ENCODE data around the gene HDGFL3.
"Not testable (repeated sequence)": the region's sequence is repeated elsewhere in the genome, so short reads cannot be mapped to it uniquely, and the experiment has no call there.

Gene HDGFL3

DNA sequence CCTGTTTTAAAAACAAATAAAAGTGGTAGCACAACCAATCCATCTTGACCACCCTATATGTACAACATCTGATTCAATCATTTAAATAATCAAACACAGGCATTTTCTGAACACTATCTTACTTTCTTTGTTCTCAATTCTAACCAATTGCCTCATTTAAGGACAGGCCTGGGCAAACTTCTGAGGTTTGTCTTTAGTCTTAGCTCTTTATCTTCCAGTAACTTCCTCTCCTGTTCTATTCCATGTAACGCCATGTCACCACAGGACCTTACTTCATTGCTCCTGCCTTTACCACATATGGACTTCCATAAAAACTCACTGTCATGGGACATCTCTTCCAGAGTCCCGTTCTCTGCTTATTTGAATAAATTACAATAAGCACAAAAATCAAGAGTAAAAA lies 14.9 kb downstream of the HDGFL3 start:
- no peak for DNase-seq

DNA sequence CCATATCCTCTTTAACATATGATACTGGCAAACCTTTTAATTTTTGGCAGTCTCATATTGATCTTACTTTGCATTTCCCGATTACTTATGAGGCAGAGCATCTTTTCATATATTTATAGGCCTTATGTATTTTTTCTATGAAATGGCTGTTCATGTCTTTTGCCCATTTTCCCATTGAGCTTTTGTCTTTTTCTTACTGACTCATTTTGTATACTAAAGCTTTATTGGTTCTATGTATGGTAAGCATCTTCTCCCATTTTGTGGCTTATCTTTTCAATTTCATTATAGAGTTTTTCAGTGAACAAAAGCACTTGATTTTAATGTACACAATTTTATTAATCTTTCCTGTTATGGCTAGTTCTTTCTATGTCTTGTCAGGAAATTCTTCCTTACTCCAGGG lies 17.2 kb downstream of the HDGFL3 start:
- no peak for DNase-seq

DNA sequence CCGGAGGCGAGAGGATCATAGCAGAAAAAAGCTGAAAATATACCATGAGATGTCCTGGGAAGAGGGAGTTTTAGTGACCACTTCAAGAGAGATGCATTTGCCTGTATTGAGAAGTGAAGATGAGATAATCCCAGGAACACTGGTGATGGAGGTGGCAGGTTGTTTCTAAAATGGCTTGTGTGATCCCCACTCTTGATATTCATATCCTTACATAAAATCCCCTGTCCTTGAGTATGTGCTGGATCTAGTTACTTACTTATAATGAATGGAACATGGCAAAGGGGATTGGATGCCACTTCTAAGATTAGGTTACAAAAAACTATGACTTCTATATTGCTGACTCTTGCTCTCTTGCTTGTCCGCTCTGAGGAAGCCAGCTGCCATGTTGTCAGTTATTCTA lies 22.1 kb downstream of the HDGFL3 start:
- no peak for DNase-seq

DNA sequence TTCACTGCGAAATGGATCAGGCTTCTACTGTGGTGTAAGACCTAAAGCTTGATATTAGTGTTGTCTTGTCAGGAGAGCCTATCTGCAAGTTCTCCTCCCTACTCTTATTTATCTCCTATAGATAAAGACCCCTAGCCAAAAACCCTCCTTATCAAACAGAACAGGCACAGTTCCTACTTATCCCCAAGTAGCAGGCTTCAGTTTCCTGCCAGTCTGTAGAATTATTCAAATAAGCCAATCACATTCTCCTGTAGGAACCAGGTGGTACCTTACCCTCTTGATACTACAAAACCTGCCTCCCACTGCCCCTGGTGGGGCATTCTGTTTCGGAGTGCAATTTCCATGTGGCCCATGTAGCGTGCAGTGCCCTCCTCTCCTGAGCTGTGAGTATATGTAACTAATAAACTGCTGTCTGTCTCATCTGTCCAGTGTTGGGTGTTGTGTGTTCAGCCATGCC lies 28.7 kb downstream of the HDGFL3 start:
- no peak for DNase-seq

DNA sequence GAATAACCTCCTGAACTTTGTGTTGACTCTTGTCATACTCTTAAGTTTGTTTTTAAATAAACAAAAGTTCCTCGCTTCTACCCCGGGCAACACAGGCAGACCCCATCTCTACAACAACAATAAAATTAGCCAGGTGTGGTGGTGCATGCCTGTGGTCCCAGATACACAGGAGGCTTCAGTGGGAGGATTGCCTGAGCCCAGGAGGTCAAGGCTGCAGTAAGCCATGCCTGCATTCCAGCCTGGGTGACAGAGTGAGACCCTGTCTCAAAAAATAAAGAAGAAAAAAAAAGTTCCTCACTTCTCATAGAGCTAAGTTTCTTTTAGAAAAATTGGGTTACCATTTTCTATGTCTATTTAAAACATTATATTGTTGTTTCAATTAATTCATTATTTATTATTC lies 29.2 kb downstream of the HDGFL3 start:
- no peak for DNase-seq

DNA sequence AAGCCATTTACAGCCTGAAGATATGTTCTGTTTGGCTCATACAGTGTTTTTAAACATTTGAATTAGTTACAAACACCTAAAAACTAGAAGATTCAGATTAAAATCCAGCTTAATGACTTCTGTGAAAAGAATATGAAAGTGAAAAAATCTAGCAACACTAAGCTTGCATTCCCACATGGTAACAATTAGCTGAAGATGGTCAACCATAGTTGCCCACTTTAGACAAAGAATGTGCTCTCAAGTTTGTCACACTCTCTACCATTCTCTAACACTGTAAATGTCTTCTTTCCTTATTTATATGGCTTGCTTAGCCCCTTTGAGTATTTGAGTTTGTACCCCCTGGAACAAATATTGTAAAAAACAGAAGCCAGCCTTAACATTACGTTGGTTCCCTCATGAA lies 32.7 kb downstream of the HDGFL3 start:
- DNase-seq: no peak

DNA sequence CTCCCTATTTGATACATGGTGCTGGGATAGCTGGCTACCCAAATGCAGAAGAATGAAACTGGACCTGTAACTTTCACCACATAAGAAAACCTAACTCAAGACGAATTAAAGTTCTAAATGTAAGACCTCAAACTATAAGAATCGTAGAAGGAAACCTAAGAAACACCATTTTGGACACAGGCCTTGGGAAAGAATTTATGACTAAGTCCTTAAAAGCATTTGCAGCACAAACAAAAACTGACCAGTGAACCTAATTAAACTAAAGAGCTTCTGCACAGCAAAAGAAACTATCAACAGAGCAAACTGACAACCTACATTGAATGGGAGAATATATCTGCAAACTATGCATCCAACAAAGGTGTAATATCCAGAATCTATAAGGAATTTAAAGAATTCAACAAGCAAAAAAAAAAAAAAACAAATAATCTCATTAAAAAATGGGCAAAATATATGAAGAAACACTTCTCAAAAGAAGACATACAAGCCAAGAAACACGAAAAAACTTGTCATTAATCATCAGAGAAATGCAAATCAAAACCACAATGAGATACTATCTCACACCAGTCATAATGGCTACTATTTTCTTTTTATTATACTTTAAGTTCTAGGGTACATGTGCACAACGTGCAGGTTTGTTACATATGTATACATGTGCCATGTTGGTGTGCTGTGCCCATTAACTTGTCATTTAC lies 37.0 kb downstream of the HDGFL3 start:
- no peak for DNase-seq

DNA sequence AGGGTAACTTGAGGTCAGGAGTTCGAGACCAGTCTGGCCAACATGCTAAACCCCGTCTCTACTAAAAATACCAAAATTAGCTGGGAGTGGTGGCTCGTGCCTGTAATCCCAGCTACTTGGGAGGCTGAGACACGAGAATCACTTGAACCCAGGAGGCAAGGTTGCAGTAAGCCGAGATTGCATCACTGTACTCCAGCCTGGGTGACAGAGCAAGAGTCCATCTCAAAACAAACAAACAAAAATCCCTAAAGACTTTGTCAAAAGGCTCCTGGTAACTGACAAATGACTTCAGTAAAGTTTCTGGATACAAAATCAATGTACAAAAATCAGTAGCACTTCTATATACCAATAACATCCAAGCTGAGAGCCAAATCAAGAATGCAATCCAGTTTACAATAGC lies 38.0 kb downstream of the HDGFL3 start:
- DNase-seq: not testable (repeated sequence)

DNA sequence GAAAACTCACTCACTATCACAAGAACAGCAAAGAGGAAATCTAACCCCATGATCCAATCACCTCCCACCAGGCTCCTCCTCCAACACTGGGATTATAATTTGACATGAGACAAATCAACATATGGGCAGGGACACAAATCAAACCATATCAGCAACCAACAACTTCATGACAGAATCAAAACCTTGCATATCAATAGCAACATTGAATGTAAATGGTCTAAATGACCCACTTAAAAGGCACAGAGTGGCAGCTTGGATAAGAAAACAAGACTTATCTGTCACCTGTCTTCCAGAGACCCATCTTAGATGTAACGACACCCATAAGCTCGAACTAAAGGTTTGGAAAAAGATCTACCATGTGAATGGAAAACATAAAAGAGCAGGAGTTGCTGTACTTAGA lies 40.8 kb downstream of the HDGFL3 start:
- DNase-seq: no peak

DNA sequence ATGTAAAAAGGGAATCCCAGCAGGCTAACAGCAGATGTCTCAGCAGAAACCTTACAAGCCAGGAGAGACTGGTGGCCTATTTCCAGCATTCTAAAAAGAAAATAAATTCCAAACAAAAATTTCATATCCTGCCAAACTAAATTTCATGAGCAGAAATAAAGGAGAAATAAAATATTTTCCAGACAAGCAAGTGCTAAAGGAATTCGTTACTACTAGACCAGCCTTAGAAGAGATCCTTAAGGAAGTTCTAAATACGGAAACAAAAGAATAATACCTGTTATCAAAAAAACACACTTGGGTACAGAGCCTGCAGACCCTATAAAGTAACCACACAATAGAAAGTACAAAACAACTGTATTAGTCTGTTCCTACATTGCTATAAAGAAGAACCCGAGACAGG lies 41.4 kb downstream of the HDGFL3 start:
- DNase-seq: no peak

DNA sequence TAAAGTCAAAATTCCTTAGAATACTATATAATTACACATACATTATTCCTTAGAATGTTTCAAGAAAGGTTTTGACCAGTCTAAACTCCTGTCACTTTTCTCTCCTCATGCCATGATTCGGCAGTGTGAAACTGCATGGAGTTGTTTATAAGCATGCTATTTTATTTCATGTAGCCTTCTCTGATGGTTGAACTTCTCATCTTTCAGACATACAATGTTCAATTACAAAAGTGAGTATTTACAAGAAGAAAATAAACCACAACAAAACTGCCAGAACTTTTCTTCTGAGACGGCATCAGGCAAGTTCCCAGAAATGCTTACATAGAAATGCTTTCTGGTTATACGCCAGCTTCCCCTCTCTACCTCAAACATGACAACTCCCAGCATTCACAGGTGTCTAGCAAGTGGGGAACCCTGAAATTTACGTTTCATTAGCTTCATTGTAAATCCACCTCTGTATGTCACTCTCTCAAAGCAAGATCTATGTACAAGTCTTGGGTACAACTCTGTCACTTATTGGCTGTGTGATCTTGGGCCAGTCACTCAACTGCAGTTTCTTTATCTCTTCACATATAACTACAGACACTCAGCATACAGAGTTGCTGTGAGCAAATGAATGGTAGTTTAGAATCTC lies 42.7 kb downstream of the HDGFL3 start:
- DNase-seq: no peak

DNA sequence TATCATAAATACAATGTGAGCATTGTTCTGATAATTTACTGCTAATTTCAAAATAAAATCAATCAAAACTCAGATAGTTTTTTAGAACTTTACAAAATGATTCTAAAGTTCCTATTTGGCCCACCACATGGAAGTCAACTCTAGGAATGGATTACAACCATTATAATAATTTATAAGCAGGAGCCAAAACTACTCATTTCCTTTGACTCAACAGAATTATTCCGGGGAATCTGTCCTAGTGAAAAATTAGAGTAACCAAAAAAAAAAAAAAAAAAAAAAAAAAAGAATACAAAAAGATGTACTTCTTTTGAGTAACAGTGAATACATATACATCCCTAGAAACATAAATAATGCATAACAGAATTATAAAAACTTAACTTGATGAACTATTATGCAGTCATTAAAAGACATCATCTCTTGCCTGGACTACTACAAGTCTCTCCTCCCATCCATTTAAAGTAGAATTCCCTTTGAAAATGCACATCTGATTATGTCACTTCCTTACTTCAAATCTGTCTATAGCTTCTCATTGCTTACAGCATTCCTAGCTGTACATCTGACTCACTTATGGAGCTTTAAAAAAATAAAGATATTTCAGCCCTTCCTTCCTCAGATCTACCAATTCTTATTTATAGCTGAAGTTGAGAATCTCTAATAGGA lies 43.4 kb downstream of the HDGFL3 start:
- DNase-seq: no peak

DNA sequence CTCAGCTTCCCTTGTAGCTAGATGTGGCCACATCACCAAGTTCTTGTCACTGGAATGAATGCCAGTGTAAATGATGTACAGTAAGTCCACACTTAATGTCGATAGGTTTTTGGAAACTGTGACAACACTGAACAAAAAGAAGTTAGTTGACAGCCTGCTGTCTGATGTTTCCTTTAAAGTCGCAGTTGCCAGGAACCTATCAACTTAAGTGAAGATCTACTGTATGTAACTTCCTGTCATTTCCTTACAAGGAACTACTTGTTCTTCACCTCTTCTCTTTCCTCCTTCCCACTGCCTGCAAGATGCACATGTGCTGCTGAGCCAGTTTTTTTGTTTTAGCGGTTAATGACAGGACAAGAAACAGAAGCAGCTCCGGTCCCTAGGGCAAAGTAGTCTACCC lies 44.6 kb downstream of the HDGFL3 start:
- DNase-seq: no peak

DNA sequence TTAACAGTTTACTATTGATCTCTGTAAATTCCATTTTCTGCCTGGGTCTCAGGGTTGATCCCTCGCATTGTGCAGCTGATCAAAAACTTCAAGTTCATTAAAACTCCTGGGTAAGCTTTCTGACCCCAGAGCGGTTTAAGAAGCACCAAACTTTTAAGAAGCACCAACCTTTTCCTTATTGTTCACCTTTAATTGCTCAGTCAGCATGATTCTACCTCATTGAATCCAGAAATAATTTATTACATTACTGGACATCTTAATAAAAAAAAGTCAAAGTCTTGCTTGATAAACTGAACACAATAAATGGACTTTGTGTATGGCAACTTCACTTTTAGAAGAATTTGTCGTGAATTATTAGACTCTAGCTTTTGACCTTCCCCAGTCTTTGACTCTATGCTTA lies 46.9 kb downstream of the HDGFL3 start:
- no peak for DNase-seq

DNA sequence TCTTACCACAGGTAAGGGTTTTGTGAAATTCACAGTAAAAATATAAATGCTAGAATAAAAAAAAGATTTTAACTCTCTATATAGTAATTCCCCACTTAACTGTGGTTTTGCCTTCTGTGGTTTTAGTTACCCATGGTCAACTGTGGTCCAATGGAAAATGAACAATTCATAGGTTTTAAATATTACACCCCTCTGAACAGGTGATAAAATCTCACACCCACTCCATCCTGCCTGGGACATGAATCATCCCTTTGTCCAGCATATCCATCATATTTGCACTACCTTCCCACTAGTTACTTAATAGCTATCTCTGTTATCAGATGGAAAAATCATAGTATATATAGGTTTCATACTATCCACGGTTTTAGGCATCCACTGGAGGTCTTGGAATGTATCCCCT lies 49.2 kb downstream of the HDGFL3 start:
- DNase-seq: no peak

DNA sequence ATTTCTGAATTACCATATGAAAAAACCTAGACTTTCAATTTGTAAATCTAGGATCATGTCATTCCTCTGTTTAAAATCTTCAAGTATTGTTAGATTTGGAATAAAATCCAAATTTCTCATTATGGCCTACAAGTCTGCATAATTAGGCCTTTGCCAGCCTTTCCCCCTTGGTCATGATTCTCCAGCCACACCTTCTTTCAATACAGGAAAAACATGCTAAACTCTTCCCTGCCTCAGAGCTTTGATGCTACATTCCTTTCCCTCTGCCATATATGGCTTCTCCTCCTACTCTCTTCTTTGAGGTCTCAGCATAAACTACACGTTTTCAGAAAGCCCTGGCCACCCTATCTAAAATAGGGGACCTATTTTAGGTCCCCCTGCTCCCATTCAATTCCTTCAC lies 51.7 kb downstream of the HDGFL3 start:
- DNase-seq: no peak

DNA sequence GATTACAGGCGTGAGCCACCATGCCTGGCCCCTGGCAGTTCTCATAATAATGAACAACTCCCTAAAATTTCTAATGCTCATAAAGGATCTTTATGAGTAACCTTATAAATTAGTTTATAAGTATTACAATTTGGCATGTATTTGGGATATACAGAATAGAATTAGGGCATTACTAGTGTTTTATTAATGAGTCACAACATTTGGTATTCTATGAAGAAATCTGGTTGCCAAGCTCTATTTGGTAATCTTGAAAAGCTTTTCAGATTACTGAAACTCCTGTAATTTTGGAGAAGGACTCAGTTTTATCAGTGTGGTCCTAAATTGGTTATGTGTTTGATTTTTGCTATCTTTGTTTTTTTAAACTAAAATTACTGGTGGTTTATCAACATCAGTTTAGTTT lies 54.3 kb downstream of the HDGFL3 start:
- DNase-seq: no peak

DNA sequence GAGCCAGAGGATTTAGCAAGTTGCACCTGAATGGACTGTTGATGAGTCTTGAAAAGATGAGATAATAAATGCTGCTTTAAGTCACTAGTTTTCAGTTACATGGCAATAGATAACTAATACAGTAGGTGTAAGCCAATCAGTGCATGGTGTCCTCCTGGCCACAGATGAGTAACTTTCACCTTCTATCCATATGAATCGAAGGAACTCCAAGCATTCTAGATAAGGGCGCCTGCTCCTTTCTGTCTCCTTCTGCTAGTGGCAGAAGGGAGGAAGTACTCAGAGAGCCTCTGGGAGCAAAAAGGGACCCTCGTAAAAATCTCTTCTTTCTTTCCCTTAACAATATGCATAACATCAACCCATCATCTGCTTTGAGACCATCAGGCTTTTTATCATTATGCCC lies 62.9 kb downstream of the HDGFL3 start:
- DNase-seq: no peak

DNA sequence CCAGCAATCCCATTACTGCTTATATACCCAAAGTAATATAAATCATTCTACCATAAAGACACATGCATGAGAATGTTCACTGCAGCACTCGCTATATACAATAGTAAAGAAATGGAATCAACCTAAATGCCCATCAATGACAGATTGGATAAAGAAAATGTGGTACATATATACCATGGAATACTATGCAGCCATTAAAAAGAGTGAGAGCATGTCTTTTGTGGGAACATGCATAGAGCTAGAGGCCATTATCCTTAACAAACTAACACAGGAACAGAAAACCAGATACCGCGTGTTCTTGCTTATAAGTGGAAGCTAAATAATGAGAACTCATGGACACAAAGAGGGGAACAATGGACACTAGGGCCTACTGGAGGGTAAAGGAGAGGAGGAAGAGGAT lies 65.5 kb downstream of the HDGFL3 start:
- DNase-seq: not testable (repeated sequence)

DNA sequence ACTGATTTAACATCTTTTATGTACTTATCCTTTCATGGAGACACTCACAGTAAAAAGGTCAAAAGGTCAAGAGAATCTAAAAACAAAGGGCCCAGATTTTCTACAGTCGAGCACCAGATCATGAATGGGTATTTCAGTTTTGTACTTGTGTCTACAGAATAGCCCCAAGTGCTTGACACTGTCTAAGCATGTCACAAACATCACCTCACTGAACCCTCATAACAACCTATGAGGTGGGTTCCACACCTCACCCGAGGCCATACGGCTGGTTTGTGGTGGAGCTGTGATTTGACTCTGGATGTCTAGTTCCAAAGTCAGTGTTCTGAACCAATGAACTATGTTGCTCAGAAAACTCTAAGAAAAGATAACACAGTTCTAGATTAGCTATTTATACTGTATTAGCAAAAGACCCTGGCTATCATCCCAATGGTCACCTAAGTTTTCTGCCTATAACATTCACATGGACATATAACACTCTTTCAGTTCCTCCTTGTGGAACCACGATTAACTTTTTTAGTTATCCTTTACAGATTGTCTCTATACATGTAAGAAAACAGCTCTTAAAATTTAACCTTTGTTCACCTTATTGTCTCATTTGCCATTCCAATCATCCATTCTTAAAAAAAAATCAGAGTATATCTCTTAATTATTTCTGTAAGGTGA lies 74.6 kb downstream of the HDGFL3 start:
- DNase-seq: no peak

DNA sequence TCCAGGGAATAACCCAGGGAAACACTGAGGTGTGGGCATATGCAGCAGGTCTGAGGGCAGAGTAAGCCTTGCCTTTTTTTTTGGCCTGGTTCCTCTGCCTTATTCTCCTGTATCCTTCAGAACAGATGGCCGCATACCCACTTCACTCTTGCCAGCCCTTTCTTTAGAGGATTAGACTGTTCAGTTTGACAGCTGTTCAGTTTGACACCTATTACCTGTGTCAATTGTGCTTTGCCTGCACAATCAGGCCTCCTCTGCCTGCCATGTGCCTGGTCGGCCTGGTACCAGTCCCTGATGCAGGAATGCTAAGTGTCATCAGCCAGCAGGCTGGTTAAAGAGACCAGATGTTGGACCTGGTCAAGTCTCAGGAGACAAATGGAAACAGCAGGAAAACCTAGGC lies 77.8 kb downstream of the HDGFL3 start:
- DNase-seq: no peak

DNA sequence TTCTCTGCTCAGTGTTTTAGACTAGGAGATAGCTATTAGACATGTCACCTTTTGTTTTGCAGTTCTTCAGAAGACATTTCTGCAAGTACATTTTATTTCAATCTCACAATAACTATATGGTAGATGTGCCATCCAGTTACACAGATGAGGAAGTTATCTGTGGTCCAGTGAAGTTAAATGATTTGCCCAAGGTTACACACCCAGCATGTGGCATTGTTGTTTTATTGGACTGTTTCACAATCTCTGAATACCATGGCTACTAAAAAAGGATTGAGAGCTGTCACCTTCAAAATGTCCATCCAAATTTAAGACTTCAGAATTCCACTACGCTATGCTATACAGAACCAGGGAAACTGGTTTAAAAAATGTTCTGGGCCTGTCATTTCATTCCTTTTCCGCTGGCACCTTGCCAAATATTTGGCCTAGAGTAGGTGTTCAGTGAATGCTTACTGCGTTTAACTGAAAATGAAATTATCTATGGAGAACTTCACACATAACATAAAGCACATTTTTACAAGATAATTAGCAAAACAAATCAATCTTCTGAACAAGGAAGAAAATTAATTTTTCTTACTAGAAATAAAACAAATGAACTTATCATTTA lies 80.0 kb downstream of the HDGFL3 start:
- DNase-seq: no peak

DNA sequence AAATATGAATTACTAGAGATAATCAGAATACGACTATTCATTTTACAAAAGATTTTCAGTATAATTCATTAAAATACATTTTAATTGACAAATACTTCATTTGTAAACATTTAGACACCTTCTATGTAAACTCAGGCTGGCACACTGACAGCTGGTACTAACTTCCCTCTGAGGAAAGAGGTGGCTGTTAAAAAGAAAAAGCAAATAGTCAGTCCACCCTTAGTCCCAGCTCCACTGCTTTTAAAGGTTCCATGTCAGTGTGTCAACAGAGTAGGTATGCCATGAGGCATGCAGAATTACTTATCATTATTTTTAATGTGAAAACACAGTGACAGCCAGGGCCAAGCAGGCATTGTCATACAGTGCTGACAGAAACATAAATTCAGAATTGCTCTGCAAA lies 84.1 kb downstream of the HDGFL3 start:
- no peak for DNase-seq
